Neutrophil (primary cell): Measurements from ENCODE around the gene TCN1.

Source experiments
- H3K27ac ChIP-seq: fragments of 200-600 bp; sonication (generic); 2 replicates; pipeline ENCODE4 v1.5.1; 2016; ENCODE audit warnings: mild to moderate bottlenecking, moderate library complexity
- H3K27me3 ChIP-seq: fragments of 200-600 bp; sonication (generic); 2 replicates; pipeline ENCODE4 v1.6.0; 2016; ENCODE audit warnings: mild to moderate bottlenecking
- H3K36me3 ChIP-seq: fragments of 200-600 bp; sonication (generic); 2 replicates; pipeline ENCODE4 v1.5.1; 2017
- H3K4me1 ChIP-seq, 2 experiments: fragments of 200-600 bp in 1 of 2; sonication (generic) in 1 of 2; 1 replicate in 1 of 2; 2 replicates in 1 of 2; pipeline versions ENCODE4 v1.5.1 to v1.6.1; 2013 to 2016; ENCODE audit warnings: low read depth in 1 of 2, low read length in 1 of 2, mild to moderate bottlenecking in 1 of 2, moderate library complexity in 1 of 2; ENCODE audit not compliant: control insufficient read depth in 1 of 2, insufficient read depth in 1 of 2
- H3K4me3 ChIP-seq, 2 experiments: fragments of 200-600 bp in 1 of 2; sonication (generic) in 1 of 2; 1 replicate in 1 of 2; 2 replicates in 1 of 2; pipeline ENCODE4 v1.5.1; 2013 to 2016; ENCODE audit warnings: low read depth in 1 of 2, low read length in 1 of 2, mild to moderate bottlenecking in 1 of 2, moderate library complexity in 1 of 2
- H3K9me3 ChIP-seq: fragments of 200-600 bp; sonication (generic); 2 replicates; pipeline ENCODE4 v1.5.1; 2016
- TF ChIP-seq, protein P1 (sequence below): fragments of 200-600 bp; sonication (generic); IDR thresholded peaks from 2 replicates; pipeline ENCODE4 v1.5.1; 2016; ENCODE audit warnings: antibody characterized with exemption

TCN1 gene

DNA sequence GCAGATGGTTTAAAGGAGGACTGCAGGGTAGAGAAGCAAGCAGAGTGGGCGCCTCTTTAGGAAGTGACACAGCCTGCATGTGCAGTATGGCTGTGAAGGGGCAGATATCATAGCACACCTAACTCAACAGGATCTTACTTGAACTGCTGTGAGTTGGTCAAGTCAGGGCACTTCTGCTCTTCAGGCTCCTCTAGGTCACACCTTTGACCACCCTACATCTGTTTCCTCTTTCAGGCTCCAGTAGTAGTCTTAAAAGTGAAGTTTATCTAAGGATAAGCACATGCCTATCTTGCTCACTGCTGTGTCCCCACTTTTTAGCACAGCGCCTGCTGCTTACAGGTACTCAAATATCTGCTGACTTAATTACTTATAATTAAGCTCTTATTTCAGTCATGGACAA lies 62.2 kb downstream of the TCN1 start:
- H3K36me3 ChIP-seq: peaks cover 97% of the 10 kb centered on the region
- TF ChIP-seq, protein P1, sequence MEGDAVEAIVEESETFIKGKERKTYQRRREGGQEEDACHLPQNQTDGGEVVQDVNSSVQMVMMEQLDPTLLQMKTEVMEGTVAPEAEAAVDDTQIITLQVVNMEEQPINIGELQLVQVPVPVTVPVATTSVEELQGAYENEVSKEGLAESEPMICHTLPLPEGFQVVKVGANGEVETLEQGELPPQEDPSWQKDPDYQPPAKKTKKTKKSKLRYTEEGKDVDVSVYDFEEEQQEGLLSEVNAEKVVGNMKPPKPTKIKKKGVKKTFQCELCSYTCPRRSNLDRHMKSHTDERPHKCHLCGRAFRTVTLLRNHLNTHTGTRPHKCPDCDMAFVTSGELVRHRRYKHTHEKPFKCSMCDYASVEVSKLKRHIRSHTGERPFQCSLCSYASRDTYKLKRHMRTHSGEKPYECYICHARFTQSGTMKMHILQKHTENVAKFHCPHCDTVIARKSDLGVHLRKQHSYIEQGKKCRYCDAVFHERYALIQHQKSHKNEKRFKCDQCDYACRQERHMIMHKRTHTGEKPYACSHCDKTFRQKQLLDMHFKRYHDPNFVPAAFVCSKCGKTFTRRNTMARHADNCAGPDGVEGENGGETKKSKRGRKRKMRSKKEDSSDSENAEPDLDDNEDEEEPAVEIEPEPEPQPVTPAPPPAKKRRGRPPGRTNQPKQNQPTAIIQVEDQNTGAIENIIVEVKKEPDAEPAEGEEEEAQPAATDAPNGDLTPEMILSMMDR: no peak

More for the DNA sequence above, 62.2 kb downstream of the TCN1 start:
- Histone ChIP-seq H3K27me3 (no peaks in the 10 kb centered on the region), H3K27ac (no peak overlapping the region), H3K4me1 (peaks cover 0 to 3% of the 10 kb centered on the region in 2 experiments), H3K9me3 (no peaks in the 10 kb centered on the region), H3K4me3 (no peak overlapping the region)
